Gastrocnemius medialis (tissue), 4 donors: Measurements from ENCODE around the gene PICALM. TPM values are rescaled to one million over a fixed set of nuclear protein-coding genes. Genes with fewer than 3 reads are reported as not detected.
A peak's percentile ranks its signal among the peaks of the same experiment; 100 is the strongest.

ENCODE experiments used
- ATAC-seq, 2 donors: fragments of 150-250 bp; one replicate each; pipeline ENCODE4 v1.9.1; 2016
- DNase-seq, 2 donors: peaks; one replicate each; pipeline ENCODE4 v3.0.0-alpha.2; 2019
- H3K27ac ChIP-seq, 4 donors: fragments of 200-600 bp; sonication (generic); 1 replicate in 1 of 4; 2 replicates in 3 of 4; pipeline ENCODE4 v1.5.1; 2016 to 2018; ENCODE audit warnings: mild to moderate bottlenecking in 2 of 4, moderate library complexity in 1 of 4
- H3K27me3 ChIP-seq, 3 donors: fragments of 200-600 bp; sonication (generic) in 2 of 3; 1 replicate in 1 of 3; 2 replicates in 2 of 3; pipeline versions ENCODE4 v1.5.1 to v1.6.0; 2016 to 2019; ENCODE audit warnings: mild to moderate bottlenecking in 1 of 3, moderate library complexity in 1 of 3
- H3K36me3 ChIP-seq, 2 donors: fragments of 200-600 bp; sonication (generic) in 1 of 2; one replicate each; pipeline ENCODE4 v1.5.1; 2017 to 2018
- H3K4me1 ChIP-seq, 2 donors: fragments of 200-600 bp; sonication (generic) in 1 of 2; one replicate each; pipeline ENCODE4 v1.5.1; 2016 to 2017; ENCODE audit warnings: mild to moderate bottlenecking in 2 of 2
- H3K4me3 ChIP-seq, 4 donors: fragments of 200-600 bp; sonication (generic) in 3 of 4; 1 replicate in 1 of 4; 2 replicates in 3 of 4; pipeline ENCODE4 v1.5.1; 2016 to 2019; ENCODE audit warnings: mild to moderate bottlenecking in 2 of 4
- H3K9me3 ChIP-seq, 3 donors: fragments of 200-600 bp; sonication (generic) in 2 of 3; 1 replicate in 1 of 3; 2 replicates in 2 of 3; pipeline ENCODE4 v1.5.1; 2016 to 2019
- POLR2A ChIP-seq, 2 donors: fragments of 450-650 bp; IDR thresholded peaks; one replicate each; pipeline ENCODE4 v1.6.1; 2017; ENCODE audit warnings: antibody characterized with exemption in 2 of 2, mild to moderate bottlenecking in 2 of 2, moderate library complexity in 2 of 2
- in situ Hi-C, 4 donors: fragments of 200-750 bp; cut with MboI; loops; one replicate each; pipeline versions ENCODE4 v1.15.0 to v1.8.0; 2017; ENCODE audit warnings: low sequenced_read_pairs in 4 of 4
- intact Hi-C: fragments of 100-400 bp; cut with DNase I; formaldehyde crosslinking; loops from one replicate; pipeline ENCODE4 v1.15.1; 2023; ENCODE audit warnings: low total_unique reads
- total RNA-seq, 4 donors: library from RNA; depleted of rRNA; stranded (reverse); fragments of >200 nt; gene quantifications; one replicate each; pipeline versions ENCODE4 v1.1.0 to v1.2.3, GENCODE V29; 2016
- TF ChIP-seq, protein P1 (sequence below), 5 experiments: fragments of 450-650 bp in 3 of 5; fragments of 200-600 bp in 2 of 5; sonication (generic) in 2 of 5; IDR thresholded peaks in 4 of 5; conservative IDR thresholded peaks in 1 of 5; 1 replicate in 4 of 5; 2 replicates in 1 of 5; pipeline ENCODE4 v1.5.1; 2016 to 2019; ENCODE audit warnings: antibody characterized with exemption in 5 of 5, mild to moderate bottlenecking in 3 of 5, moderate library complexity in 3 of 5

Gene PICALM
- total RNA-seq, 4 donors from 2014 or later, result 82.3 to 125 (median 107) TPM

DNA sequence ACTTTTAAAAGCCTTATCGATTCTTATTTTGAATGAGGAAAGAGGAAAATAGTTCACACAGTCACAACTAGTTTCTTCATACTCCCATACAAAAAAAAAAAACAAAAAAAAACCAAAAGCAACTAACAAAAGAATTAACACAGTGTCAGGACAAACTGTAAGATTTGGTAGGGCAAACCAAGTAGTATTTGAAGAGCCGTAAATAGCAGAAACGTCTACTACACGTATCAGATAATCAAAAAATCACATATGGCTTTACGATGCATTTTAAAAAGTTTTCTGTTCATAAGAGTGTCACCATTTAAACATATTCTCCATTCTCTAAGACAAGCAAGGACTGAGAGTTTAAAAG, 2.3 kb downstream of the PICALM start:
- DNase-seq, result no peak

DNA sequence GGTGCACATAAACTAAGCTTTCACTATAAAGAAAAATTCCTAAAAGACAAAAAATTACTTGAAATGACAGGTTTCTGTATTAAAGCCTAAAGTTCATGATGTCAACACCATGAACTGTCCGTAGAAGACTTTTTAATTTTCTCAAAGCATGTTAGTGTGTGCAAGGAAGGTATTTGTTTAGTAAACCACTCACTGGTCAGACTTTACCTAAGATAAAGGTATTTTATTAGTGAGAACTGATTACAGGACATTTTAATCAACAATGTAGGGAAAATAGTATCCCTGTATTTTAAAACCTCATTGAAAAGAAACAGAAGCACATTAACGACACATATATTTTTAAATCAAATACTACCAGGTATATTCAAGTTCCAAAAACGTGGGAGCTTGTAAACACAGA, 2.9 kb downstream of the PICALM start:
- ATAC-seq (no peak), DNase-seq (no peak)
- peak overlapping the region; percentile 97 to 100 (median 98) for H3K27ac ChIP-seq
- H3K4me1 ChIP-seq, result peaks cover 56 to 57% of the 10 kb centered on the region in 2 donors
- no peaks in the 10 kb centered on the region for H3K36me3 ChIP-seq
- in situ Hi-C loops, result loop anchor here in 1 of 4 donors (25.0 kb wide), 1 partner anchor 429 kb away; the partner anchor contains the start of genes DLG2, TMEM126A and TMEM126B
- no peaks in the 10 kb centered on the region for H3K9me3 ChIP-seq
- intact Hi-C loops, result loop anchor here (2.0 to 5.0 kb wide), 3 partner anchors 176 to 437 kb away; partner anchors contain the start of genes EED, HIKESHI and TMEM126B
- TF ChIP-seq POLR2A (IDR thresholded peaks at IDR 0.05), result no peak
- TF ChIP-seq, protein P1, sequence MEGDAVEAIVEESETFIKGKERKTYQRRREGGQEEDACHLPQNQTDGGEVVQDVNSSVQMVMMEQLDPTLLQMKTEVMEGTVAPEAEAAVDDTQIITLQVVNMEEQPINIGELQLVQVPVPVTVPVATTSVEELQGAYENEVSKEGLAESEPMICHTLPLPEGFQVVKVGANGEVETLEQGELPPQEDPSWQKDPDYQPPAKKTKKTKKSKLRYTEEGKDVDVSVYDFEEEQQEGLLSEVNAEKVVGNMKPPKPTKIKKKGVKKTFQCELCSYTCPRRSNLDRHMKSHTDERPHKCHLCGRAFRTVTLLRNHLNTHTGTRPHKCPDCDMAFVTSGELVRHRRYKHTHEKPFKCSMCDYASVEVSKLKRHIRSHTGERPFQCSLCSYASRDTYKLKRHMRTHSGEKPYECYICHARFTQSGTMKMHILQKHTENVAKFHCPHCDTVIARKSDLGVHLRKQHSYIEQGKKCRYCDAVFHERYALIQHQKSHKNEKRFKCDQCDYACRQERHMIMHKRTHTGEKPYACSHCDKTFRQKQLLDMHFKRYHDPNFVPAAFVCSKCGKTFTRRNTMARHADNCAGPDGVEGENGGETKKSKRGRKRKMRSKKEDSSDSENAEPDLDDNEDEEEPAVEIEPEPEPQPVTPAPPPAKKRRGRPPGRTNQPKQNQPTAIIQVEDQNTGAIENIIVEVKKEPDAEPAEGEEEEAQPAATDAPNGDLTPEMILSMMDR (IDR thresholded peaks at IDR 0.05 in 4 of 5, conservative IDR thresholded peaks at IDR 0.05 in 1 of 5), result no peak
- peak overlapping the region; percentile 80 to 100 (median 90) for H3K4me3 ChIP-seq
- no peaks in the 10 kb centered on the region for H3K27me3 ChIP-seq

More for the DNA sequence above, 2.3 kb downstream of the PICALM start:
- intact Hi-C loops, result loop anchor here (2.0 to 5.0 kb wide), 3 partner anchors 176 to 438 kb away; partner anchors contain the start of genes EED, HIKESHI and TMEM126B
- Histone ChIP-seq H3K4me3 (peak overlapping the region; percentile 80 to 100 (median 90)), H3K36me3 (no peaks in the 10 kb centered on the region), H3K27me3 (no peaks in the 10 kb centered on the region), H3K9me3 (no peaks in the 10 kb centered on the region), H3K27ac (peak overlapping the region; percentile 97 to 100 (median 98)), H3K4me1 (peaks cover 50 to 51% of the 10 kb centered on the region in 2 donors)
- in situ Hi-C loops, result loop anchor here in 1 of 4 donors (25.0 kb wide), 1 partner anchor 429 kb away; the partner anchor contains the start of genes DLG2, TMEM126A and TMEM126B
- ATAC-seq, result no peak
- TF ChIP-seq, protein P1 (IDR thresholded peaks at IDR 0.05 in 4 of 5, conservative IDR thresholded peaks at IDR 0.05 in 1 of 5), result no peak
- TF ChIP-seq POLR2A (IDR thresholded peaks at IDR 0.05), result no peak

DNA sequence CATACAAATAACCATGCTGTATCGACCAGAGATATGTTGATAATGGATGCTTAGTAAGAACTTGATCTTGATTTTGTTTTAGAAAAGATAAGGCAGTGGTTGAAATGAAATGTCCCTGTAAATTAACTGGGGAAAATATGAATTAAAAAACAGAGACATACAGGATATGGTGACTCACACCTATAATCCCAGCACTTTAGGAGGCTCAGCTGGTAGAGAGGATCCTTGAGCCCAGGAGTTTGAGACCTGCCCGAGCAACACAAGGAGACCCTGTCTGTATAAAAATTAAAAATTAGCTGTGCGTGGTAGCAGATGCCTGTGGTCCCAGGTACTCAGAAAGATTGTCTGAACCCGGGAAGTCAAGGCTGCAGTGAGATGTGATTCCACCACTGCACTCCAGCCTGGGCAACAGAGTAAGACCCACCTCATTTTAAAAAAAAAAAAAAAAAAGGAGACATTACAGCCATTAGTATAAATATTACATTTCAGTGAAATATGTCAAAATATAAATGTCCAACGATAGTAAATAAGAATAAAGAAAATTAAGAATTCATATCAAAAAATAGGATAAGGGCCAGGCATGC, 4.6 kb downstream of the PICALM start:
- TF ChIP-seq, protein P1 (IDR thresholded peaks at IDR 0.05 in 4 of 5, conservative IDR thresholded peaks at IDR 0.05 in 1 of 5), result no peak
- TF ChIP-seq POLR2A (IDR thresholded peaks at IDR 0.05), result no peak
- peak overlapping the region; percentile 97 to 100 (median 98) for H3K27ac ChIP-seq
- DNase-seq, result no peak
- in situ Hi-C loops, result loop anchor here in 1 of 4 donors (25.0 kb wide), 1 partner anchor 427 kb away; the partner anchor contains the start of genes DLG2, TMEM126A and TMEM126B
- ATAC-seq, result no peak
- intact Hi-C loops, result no loop called here
- H3K27me3 ChIP-seq, result no peaks in the 10 kb centered on the region
- H3K4me3 ChIP-seq, result peak overlapping the region; percentile 80 to 100 (median 90)
- no peaks in the 10 kb centered on the region for H3K36me3 ChIP-seq
- H3K4me1 ChIP-seq, result peaks cover 60 to 62% of the 10 kb centered on the region in 2 donors
- H3K9me3 ChIP-seq, result no peaks in the 10 kb centered on the region

DNA sequence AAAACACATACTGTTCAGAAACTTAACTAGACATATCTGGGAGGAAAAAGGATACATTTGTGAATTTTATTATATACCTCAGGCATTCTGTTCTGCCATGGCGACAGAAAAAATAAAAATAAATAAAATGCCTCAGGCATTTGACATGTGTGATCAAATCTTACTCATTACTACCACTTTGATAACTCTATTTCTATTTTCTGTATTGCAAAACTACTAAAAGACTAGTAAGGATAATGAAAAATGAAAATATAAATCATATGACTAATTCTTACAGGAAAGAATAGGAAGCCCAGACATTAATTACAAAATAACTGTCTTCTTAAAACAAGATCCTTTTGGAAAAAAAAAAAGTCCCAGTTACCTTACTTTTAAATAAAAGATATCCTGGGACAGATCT, 5.3 kb downstream of the PICALM start:
- H3K4me3 ChIP-seq, result peak overlapping the region in 2 of 4 donors; percentile 12 to 100

More for the DNA sequence above, 5.3 kb downstream of the PICALM start:
- Histone ChIP-seq H3K9me3 (no peaks in the 10 kb centered on the region), H3K27ac (peak overlapping the region; percentile 97 to 100 (median 98)), H3K36me3 (no peaks in the 10 kb centered on the region), H3K4me1 (peaks cover 68 to 69% of the 10 kb centered on the region in 2 donors), H3K27me3 (no peaks in the 10 kb centered on the region)
- TF ChIP-seq POLR2A (IDR thresholded peaks at IDR 0.05), result no peak
- TF ChIP-seq, protein P1 (IDR thresholded peaks at IDR 0.05 in 4 of 5, conservative IDR thresholded peaks at IDR 0.05 in 1 of 5), result no peak
- intact Hi-C loops (no loop called here), in situ Hi-C loops (loop anchor here in 1 of 4 donors (25.0 kb wide), 1 partner anchor 426 kb away; the partner anchor contains the start of genes DLG2, TMEM126A and TMEM126B)
- no peak for DNase-seq
- no peak for ATAC-seq
